GM20000 (cell line): ENCODE data around the gene PRICKLE4.

ENCODE experiments used
- DNase-seq: peaks from one replicate; pipeline ENCODE4 v3.0.0; 2012; ENCODE audit warnings: low spot score
- CTCF ChIP-seq: IDR thresholded peaks from 2 replicates; pipeline ENCODE4 v1.5.1; 2012; ENCODE audit warnings: mild to moderate bottlenecking, control low read depth; ENCODE audit errors: extremely low read depth, missing control alignments

Gene PRICKLE4

GRCh38 chr6:41748102-41748477 lies 32.5 kb upstream of the PRICKLE4 start:
- no peak for DNase-seq
- no peak for TF ChIP-seq CTCF

- no peak for DNase-seq
- no peak for TF ChIP-seq CTCF
Measured at GRCh38 chr6:41748542-41748941, 32.0 kb upstream of the PRICKLE4 start.

GRCh38 chr6:41750374-41750773 lies 30.2 kb upstream of the PRICKLE4 start:
- no peak for TF ChIP-seq CTCF
- DNase-seq = no peak

GRCh38 chr6:41755895-41756294 lies 24.7 kb upstream of the PRICKLE4 start:
- no peak for DNase-seq
- TF ChIP-seq CTCF = no peak

GRCh38 chr6:41756354-41756753 lies 24.2 kb upstream of the PRICKLE4 start:
- TF ChIP-seq CTCF = no peak
- no peak for DNase-seq

GRCh38 chr6:41757271-41757670 lies 23.3 kb upstream of the PRICKLE4 start:
- no peak for TF ChIP-seq CTCF
- no peak for DNase-seq

- no peak for DNase-seq
- TF ChIP-seq CTCF = no peak
Measured at GRCh38 chr6:41757931-41758640, 22.5 kb upstream of the PRICKLE4 start.
